NCI-H524 treated with DMSO at 0.1 percent for 48 hours (cell line): ENCODE data around the gene GMDS.

Experiments
- DNase-seq: peaks from one replicate; lab custom pipeline; 2025; lab: John Stamatoyannopoulos, UW

GMDS gene

DNA sequence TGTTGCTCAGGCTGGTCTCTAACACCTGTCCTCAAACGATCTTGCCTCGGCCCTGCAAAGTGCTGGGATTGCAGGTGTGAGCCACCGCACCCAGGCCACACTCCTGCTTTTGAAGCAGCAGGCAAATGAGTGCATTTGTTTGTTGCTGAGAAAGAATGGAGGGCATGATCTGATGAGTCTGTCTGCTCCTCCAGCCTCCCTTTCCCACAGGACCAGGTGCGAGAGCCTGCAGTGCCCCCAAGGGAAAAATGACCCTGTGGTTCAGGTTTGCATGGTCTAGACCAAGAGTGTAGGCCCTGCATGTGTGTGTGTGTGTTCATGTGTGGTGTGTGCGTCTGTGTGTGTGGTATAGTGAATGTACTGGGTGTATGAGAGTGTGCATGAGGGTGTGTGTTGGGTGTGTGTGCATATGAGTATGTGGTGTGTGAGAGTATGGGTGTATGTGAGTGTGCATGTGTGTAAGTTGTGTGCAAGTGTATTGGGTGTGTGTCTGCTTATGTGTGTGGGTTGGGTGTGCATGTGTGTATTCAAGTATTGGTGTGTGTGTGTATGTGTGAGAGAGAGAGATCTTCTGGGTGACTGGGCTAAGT is 658.4 kb downstream of the GMDS start:
- DNase-seq: no peak

DNA sequence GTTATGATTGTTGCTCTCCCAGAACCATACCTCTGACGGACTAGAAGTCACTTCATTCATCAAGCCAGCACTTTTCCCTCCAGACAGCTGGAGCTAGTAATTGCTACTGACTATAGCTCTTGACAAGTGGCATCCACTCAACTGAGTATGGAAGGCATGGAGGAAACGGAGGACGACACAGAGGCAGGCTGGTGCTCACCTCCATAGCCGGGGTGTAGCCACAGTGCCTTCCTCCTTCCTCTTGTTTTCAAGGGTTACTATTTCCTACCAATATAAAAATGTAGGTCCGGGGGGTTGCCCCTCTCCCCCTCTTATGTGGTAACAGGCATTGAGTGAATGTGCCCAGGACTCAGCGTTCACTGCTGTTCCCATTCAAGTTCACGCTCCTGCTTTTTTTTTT is 659.1 kb downstream of the GMDS start:
- DNase-seq: no peak

DNA sequence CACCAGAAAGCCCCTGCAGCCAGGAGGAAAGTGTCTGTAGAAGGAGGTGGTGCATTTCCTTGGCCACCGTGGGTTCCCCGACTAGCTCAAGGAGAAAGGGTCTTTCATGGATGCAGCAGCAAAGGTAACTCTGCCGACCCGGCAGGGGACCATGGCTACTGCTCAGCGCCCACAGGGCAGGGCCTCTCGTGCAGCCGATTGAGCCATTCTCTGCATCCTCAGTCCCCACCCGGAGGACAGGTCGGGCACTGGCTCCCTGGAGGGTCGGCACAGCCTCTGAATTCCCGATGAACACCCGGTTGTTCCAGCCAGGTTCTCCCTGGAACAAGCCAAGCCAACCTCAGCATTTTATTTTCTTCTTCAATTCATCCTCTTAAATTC is 659.7 kb downstream of the GMDS start:
- DNase-seq: no peak

DNA sequence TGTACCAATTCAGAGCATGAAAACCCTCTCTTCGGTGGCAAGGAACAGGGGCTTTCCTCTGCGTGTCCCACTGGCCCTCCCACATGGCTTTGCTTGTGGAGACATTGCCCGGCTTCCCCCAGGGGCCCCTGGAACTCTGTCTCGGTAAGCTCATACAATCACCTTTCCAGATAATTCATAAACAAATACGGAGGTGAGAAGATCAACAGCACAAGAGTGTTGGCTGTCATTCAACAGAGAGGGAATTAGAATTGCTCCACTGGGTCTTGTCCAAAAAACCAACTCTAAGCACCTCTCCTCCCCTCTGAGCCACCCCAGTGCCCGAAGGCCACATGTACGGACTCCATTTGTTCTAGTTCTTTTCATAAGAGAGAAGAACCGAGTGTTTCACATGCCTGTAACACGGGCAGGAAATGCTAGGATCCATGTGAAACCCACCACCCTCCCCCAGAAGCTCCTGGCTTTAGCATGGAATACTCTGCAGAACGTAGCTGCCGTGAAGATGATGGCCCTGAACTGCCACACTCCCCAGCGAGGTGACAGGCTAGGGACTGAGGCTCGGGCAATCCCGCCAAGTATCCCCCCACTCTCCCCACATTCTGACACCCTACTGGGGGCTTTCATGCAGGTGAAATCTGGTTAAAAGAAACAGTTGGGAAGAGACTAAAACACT is 660.3 kb downstream of the GMDS start:
- DNase-seq: no peak

GRCh38 chr6:1584146-1584545 is 661.3 kb downstream of the GMDS start:
- no peak for DNase-seq

GRCh38 chr6:1581120-1581991 is 664.0 kb downstream of the GMDS start:
- DNase-seq: no peak

DNA sequence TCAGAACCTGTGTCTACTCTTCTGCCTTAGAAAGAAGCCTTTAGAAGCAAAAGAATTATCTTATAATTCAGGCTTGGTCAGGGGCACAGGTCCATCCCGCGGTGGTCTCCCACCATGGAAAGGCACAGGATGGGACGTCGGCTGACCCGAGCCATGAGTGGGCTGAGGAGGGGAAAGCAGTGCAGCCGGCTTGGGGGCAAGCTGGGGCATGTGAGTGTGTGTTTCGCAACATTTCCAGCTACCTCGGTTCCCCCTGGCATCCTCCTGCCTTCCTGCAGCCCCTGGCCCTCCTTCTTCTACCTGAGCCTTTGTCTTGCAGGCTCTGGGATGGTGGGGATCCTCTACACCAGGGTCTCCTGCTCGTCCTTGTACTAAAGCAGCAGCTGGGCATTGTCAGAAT is 664.8 kb downstream of the GMDS start:
- no peak for DNase-seq

DNA sequence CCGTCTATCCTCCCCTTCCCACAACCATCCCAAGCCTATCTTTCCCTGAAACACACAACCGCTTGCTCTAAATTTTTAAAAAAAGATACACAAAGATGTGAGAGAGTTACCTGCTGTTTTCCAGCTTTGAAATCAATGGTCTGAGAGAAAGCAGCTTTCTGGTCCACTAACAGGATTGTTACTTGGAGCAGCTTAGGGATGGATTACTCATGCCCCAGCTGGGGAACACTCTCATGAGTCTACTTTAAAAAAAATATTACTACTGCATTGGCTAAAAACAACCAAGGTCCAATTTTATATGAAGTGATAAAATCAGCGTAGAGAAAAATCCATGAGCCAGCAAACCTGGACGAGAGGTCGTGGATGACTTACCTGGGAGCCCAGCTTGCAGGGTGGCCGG is 665.3 kb downstream of the GMDS start:
- DNase-seq: no peak

DNA sequence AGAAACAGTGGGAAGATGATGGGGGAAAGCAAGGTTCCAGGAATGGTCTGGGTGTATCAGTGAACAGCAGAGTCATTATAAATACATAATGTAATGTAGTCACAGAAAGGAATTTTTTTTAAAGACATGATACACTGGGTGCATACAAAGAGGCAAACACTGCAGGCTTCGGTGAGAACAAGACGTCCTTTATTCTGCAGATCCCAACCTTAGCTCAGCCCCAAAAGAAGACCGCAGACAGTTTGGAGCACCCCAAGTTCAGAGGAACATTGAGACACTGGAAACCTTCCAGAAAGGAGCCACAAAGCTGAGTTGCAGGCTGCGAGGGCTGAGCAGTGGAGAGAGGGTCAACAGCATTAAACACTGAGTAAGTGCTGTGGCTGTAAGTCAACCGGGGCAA is 666.3 kb downstream of the GMDS start:
- DNase-seq: no peak

DNA sequence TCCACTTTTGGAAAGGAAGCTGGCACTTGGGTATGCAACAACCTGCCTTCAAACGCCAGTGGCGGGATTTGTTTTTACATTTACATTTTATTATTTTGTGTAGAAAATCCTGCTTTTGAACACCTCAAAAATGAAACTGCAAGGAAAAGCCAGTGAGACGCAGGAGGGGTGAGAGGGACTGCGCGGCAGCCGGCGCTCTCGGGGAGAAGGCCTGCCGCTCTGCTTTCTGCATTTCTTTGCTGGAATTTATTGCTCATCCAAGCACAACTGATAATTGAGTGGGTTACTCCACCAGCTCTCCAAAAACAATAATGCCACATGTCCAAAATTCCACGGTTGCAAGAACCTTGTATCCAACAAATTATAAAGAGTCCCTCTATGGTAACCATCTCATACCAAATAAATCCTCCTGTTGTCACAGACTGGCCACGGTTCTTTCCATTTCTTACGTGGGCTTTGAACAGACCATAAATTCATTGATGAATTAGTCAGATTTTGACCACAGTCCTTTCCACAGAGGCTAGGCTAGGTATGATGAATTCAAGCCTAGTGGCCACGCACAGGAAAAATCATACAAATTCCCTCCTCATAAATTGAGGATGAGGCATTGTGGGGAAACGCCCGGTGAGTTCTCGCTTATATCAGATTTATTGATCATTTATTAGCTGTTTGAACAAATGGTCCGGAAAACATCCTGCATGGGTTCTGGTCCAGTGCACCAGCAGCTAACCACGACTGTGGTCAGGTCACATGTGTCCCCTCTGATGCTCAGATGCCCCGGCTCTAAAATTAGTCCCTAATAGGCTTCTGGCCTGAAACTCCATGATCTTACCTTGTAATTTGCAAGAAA is 667.3 kb downstream of the GMDS start:
- DNase-seq: no peak

- DNase-seq: no peak
Observed at GRCh38 chr6:1577146-1577680, 668.2 kb downstream of the GMDS start.

GRCh38 chr6:1576711-1577110 is 668.7 kb downstream of the GMDS start:
- DNase-seq: no peak

DNA sequence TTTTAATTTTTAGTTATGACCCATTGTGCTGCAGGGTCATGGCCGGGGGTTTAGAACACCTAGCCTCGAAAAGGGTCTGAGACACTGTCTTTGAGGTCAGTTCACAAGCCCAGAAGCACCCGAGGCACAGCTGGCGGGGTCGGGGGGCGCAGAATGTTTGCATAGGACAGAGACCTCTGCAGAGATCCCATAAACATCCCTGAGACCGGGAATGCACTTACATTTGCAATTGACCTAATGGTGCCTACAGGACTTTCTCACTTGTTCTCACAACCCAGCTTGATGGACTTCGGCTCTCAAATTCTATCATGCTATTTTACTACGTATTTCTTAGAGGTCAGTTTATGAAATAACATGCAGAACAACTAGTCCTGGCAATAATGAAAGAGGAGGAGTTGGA is 669.2 kb downstream of the GMDS start:
- DNase-seq: no peak

DNA sequence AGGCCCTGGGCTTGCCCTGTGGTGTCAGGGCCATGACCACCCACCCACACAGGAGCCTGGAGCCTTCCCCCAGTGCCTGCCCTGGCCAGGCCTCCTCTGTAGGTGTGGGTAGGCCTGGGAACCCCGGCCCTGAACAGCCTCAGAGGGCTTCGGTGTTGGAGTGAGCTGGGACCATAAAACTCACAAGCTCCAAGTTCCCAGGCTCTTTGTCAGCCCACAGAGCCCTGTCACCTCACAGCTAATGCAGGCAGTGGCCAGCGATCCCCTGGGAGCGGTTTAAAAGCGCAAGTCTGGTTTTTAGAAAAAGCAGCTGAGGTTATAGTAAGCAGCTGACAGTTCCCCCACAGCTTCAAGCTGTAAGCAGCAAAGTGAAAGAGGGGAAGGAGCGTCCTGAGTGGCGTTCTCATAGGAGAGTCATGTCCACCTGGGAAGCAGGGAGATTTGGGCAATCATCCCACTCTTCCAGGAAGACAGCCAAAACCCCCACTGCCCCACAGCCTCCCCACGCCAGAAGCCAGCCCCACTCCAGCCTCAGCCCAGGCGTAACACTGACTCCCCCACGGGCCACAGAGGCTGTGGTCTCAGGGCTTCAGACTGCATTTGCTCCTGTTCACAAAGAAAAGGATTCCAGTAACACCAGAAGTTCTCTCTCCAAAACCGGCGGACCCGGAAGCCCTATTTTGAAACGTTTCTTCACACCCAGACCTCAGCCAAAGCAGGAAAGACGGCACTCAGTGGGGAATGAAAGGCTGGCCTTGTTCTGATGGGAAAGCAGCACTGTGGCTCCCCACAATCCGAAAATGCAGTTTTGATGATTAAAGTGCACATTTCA is 670.0 kb downstream of the GMDS start:
- no peak for DNase-seq

DNA sequence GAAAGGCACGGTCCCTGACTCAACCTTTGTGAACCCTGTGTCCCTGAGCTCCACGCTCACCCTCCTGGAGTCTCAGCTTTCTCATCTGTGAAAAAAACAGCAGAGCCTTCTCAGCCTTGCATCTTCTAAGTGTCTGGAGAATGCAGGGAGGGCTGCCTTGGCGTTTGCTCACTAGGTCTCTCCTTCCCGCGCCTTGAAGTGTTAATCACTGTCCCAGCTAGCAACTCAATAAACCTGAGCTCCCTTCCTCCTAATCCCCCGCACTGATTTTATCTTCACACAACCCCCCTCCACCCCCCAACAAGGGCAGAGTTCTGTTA is 670.6 kb downstream of the GMDS start:
- no peak for DNase-seq

DNA sequence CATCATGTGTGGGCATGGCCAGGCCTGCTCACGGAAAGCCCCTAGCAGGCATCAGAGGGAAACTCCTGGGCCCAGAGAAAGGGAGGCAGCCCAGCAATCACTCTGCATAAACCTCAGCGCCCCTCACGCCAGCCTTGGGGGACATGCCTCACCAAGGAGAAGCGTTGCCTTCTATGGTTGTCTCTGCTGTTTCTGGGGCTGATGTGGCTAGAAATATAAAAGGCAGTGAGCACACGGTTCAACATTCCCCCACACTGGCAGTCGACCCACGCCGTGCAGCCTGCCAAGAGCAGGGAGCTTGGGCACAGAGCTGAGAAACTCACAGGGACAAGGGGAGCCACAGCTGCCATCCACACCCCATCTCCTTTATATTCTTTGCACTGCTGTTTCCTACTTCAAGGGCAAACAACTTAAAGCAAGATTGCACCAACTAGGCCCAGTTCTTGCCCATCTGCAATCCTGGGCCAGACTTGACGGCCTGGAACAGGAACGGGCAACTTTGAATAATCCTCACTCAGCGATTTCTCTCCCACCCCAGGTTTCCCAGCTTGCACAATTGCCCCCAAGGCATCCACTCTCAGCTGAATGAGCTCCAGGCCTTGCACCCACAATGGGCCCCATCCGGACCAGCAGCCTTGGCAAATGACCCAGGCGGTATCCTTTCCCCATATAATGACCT is 671.2 kb downstream of the GMDS start:
- DNase-seq: no peak
